Measurements from ENCODE around the gene FSTL1. TPM values are rescaled to one million over a fixed set of nuclear protein-coding genes. Genes with fewer than 3 reads are reported as not detected.

Gene FSTL1
- total and polyA plus RNA-seq, 2 of the 8 experiments (the other 6 are each of a cell fraction or from before 2014, with no cell fraction given) = 158 to 516 TPM

DNA sequence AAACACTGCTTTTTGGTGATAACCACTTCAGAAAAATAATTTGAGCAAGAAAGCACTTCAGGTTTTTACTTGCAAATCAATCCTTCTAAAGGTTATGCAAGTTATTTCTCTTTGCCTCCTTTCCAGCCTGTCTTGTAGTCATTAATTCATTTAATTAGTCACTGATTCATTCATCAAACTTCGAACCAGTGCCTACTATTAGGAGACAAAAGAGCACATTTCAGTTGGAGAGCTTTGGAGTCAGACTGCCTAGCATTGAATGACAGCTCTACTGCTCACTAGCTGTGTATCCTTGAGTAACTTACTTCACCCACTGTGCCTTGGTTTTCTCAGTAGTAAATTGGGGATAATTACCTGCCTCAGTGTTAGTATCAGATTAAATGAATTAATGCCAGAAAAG, 86.7 kb downstream of the FSTL1 start:
- Histone ChIP-seq H3K18ac (ENCODE audit: extremely low read depth, low read length) (no peak overlapping the region), H3K4me3 (ENCODE audit: extremely low read depth in 1 of 4, insufficient read depth in 2 of 4, low read depth in 3 of 4, low read length in 4 of 4) (no peak overlapping the region), H3K36me3 (ENCODE audit: control insufficient read depth in 2 of 4, insufficient read depth in 4 of 4, low read length in 3 of 4) (no peaks in the 10 kb centered on the region), H2BK12ac (ENCODE audit: low read depth, low read length) (no peak overlapping the region), H3K27ac (ENCODE audit: low read depth, low read length) (no peak overlapping the region), H2BK120ac (replicated peaks; ENCODE audit: low read depth, low read length) (no peak overlapping the region), H3K9me3 (ENCODE audit: insufficient read depth in 2 of 2, low read depth in 1 of 2, low read length in 1 of 2) (no peaks in the 10 kb centered on the region), H3K56ac (replicated peaks; ENCODE audit: insufficient read length, low read depth, low read length) (no peak overlapping the region), H3K4me2 (ENCODE audit: insufficient read depth in 1 of 2, low read depth in 2 of 2, low read length in 2 of 2) (no peak overlapping the region), H4K91ac (replicated peaks; ENCODE audit: insufficient read length, low read length) (no peak overlapping the region), H4K20me1 (replicated peaks in 1 of 2; ENCODE audit: control insufficient read depth in 1 of 2, insufficient read depth in 2 of 2, low read length in 2 of 2) (no peaks in the 10 kb centered on the region), H3K23me2 (ENCODE audit: low read depth, low read length) (no peaks in the 10 kb centered on the region), H3K4me1 (replicated peaks in 1 of 4; ENCODE audit: control insufficient read depth in 3 of 4, insufficient read depth in 4 of 4, low read length in 3 of 4) (no peaks in the 10 kb centered on the region), H3K79me2 (ENCODE audit: control insufficient read depth in 1 of 2, insufficient read depth in 2 of 2, low read length in 2 of 2) (no peaks in the 10 kb centered on the region), H3K14ac (ENCODE audit: insufficient read length) (no peak overlapping the region), H3K4ac (replicated peaks; ENCODE audit: insufficient read length, low read depth, low read length) (no peak overlapping the region), H3K23ac (ENCODE audit: insufficient read length) (no peak overlapping the region), H3K9ac (replicated peaks in 1 of 4; ENCODE audit: extremely low read depth in 1 of 4, low read depth in 3 of 4, low read length in 3 of 4) (no peak overlapping the region), H4K5ac (ENCODE audit: insufficient read length, low read depth, low read length) (no peak overlapping the region), H2BK5ac (ENCODE audit: low read depth, low read length) (no peak overlapping the region), H2AK5ac (ENCODE audit: low read depth, low read length) (no peak overlapping the region), H3K79me1 (ENCODE audit: low read depth, low read length) (no peaks in the 10 kb centered on the region), H4K8ac (ENCODE audit: extremely low read depth, insufficient read depth, low read length) (no peak overlapping the region), H2BK20ac (ENCODE audit: low read length) (no peak overlapping the region), H2AFZ (ENCODE audit: low read length) (no peak overlapping the region), H3K27me3 (replicated peaks in 1 of 4; ENCODE audit: control insufficient read depth in 3 of 4, extremely low read depth in 1 of 4, insufficient read depth in 3 of 4, low read length in 3 of 4) (peaks cover 0 to 2% (median 0%) of the 10 kb centered on the region in 4 experiments; a peak in 1 of 7 replicates), H2BK15ac (ENCODE audit: low read length) (no peak overlapping the region)
- CTCF ChIA-PET (ENCODE audit: partially characterized antibody) = interaction anchor here (1.7 kb wide), 1 partner anchor 11 kb away, joined by 6 read pairs; no protein-coding TSS in a partner anchor
- TF ChIP-seq TBP (IDR thresholded peaks at IDR 0.05; ENCODE audit: low read depth, low read length) (no peak), BCL11A (IDR thresholded peaks at IDR 0.05; ENCODE audit: low read depth in 2 of 2, low read length in 2 of 2) (no peak), YY1 (IDR thresholded peaks at IDR 0.05; ENCODE audit: low read depth, low read length) (no peak), BRCA1 (IDR thresholded peaks at IDR 0.05; ENCODE audit: low read depth, low read length) (no peak)
- TF ChIP-seq, protein P1, sequence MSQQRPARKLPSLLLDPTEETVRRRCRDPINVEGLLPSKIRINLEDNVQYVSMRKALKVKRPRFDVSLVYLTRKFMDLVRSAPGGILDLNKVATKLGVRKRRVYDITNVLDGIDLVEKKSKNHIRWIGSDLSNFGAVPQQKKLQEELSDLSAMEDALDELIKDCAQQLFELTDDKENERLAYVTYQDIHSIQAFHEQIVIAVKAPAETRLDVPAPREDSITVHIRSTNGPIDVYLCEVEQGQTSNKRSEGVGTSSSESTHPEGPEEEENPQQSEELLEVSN (IDR thresholded peaks at IDR 0.05) = no peak
- 93% methylated on average over 1 of the region's 1 CpG; no CpG with 5 or more reads in 1 of the 2 experiments for WGBS, 2 experiments (ENCODE audit: extremely low coverage in 1 of 2, insufficient coverage in 1 of 2, insufficient read length in 1 of 2, insufficient replicate concordance in 2 of 2, low coverage in 1 of 2, low lambda C conversion rate in 2 of 2, missing lambda C conversion rate in 1 of 2)
- FAIRE-seq (no peak), DNase-seq (ENCODE audit: low read depth in 1 of 2, low spot score in 2 of 2) (no peak)
- POLR2A ChIA-PET (ENCODE audit: partially characterized antibody) = interaction anchor here (2.7 kb wide), 1 partner anchor 15 kb away, joined by 10 read pairs; the partner anchor contains the start of gene LRRC58
